ENCODE results near the gene SYNE4.

DNA sequence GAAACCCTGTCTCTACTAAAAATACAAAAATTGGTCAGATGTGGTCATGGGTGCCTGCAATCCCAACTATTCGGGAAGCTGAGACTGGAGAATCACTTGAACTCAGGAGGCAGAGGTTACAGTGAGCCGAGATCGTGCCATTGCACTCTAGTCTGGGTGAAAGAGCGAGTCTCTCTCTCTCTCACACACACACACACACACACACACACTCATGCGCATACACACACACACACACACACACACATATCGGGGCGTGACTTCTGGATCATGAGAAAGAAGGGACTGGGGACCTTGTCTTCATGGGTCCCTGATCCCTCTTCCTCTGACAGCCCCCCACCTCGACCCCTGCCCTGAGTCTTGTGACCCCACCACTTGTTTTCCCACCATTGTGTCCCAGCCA, 25.4 kb downstream of the SYNE4 start:
- TF ChIP-seq CTCF (IDR thresholded peaks at IDR 0.05): no peak
- TF ChIP-seq POLR2A (IDR thresholded peaks at IDR 0.05): no peak
